ACC112 (cell line): ENCODE measurements around the gene DNM3.

ENCODE experiments used
- H2AFZ ChIP-seq: fragments of 200-600 bp; sonication (generic); one replicate; pipeline ENCODE4 v1.6.0; 2017; ENCODE audit warnings: antibody characterized with exemption, low read length; ENCODE audit not compliant: unreplicated experiment
- H3K27ac ChIP-seq: fragments of 200-600 bp; sonication (generic); 2 replicates; pipeline ENCODE4 v1.5.1; 2014; ENCODE audit warnings: low read depth, mild to moderate bottlenecking, antibody characterized with exemption, low read length, moderate library complexity
- H3K27me3 ChIP-seq: fragments of 200-600 bp; sonication (generic); 2 replicates; pipeline ENCODE4 v1.6.1; 2014; ENCODE audit warnings: mild to moderate bottlenecking, antibody characterized with exemption, low read length, moderate library complexity, mixed read lengths; ENCODE audit not compliant: insufficient read depth
- H3K36me3 ChIP-seq: fragments of 200-600 bp; sonication (generic); 2 replicates; pipeline ENCODE4 v1.6.1; 2016; ENCODE audit warnings: mild to moderate bottlenecking, antibody characterized with exemption, low read length, moderate library complexity, mixed read lengths; ENCODE audit not compliant: insufficient read depth
- H3K4me1 ChIP-seq: fragments of 200-600 bp; sonication (generic); one replicate; pipeline ENCODE4 v1.6.1; 2016; ENCODE audit warnings: low read length, mixed read lengths; ENCODE audit not compliant: insufficient read depth, unreplicated experiment, control insufficient read depth
- H3K4me3 ChIP-seq: fragments of 200-600 bp; sonication (generic); 2 replicates; pipeline ENCODE4 v1.5.1; 2014; ENCODE audit warnings: mild to moderate bottlenecking, low read depth, low read length
- H3K79me2 ChIP-seq: fragments of 200-600 bp; sonication (generic); one replicate; pipeline ENCODE4 v1.6.0; 2016; ENCODE audit warnings: low read length; ENCODE audit not compliant: control insufficient read depth, unreplicated experiment, insufficient read depth

DNM3 gene

DNA sequence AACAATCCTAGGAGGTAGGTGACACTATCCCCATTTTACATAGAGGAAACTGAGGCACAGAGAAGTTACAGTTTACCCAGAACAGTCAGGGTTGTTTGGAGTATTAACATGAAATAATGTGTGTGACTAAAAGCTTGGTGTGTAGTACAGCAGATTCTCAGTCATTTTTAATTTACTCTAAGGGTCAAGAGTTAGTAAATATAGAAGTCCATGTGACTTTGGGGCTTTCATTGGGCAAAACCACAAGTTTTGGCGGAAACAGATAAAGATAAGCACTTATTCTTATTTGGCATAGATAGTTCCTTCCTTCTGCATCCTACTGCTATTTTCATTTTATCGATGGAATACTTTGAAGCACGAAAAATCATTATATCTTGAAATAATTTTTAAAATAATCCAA is 128.5 kb downstream of the DNM3 start:
- Histone ChIP-seq H3K4me1 (no peaks in the 10 kb centered on the region), H3K27ac (no peak overlapping the region)

DNA sequence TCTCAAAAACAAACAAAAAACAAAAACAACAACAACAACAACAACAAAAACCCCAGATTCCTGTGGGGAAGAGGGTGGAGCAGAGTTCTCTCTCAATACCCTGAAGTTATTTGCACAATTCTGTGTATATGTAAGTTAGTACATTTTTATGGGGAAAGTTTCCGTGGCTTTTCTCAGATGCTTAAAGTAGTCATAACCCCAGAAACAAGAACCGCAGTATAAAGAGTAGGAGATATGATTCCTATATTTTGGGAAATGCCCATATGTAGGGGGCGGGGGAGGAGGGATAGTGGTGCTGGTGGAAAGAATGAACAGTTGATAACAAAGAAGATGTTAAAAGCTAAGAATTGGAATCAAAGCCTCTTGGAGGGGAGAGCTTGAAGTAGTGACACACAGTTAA is 131.5 kb downstream of the DNM3 start:
- H2AFZ ChIP-seq: no peak overlapping the region
- no peak overlapping the region for H3K4me3 ChIP-seq
- no peak overlapping the region for H3K27ac ChIP-seq
- no peaks in the 10 kb centered on the region for H3K36me3 ChIP-seq
- peaks cover 10% of the 10 kb centered on the region for H3K27me3 ChIP-seq
- no peaks in the 10 kb centered on the region for H3K79me2 ChIP-seq
- no peaks in the 10 kb centered on the region for H3K4me1 ChIP-seq

More for the DNA sequence above, 128.5 kb downstream of the DNM3 start:
- H3K27me3 ChIP-seq: peaks cover 15% of the 10 kb centered on the region; the same call in 1 of the 2 replicates
- no peak overlapping the region for H2AFZ ChIP-seq
- no peak overlapping the region for H3K4me3 ChIP-seq
- no peaks in the 10 kb centered on the region for H3K36me3 ChIP-seq
- H3K79me2 ChIP-seq: no peaks in the 10 kb centered on the region

- Histone ChIP-seq H2AFZ (no peak overlapping the region), H3K36me3 (no peaks in the 10 kb centered on the region), H3K4me3 (no peak overlapping the region), H3K79me2 (no peaks in the 10 kb centered on the region), H3K27ac (no peak overlapping the region), H3K27me3 (peaks cover 9% of the 10 kb centered on the region), H3K4me1 (no peaks in the 10 kb centered on the region)
These were observed 132.1 kb downstream of the DNM3 start for GRCh38 chr1:171973421-171973820.

- Histone ChIP-seq H3K36me3 (no peaks in the 10 kb centered on the region), H3K79me2 (no peaks in the 10 kb centered on the region), H3K27me3 (no peaks in the 10 kb centered on the region; the same call in 1 of the 2 replicates), H3K4me3 (no peak overlapping the region), H3K27ac (no peak overlapping the region), H2AFZ (no peak overlapping the region), H3K4me1 (no peaks in the 10 kb centered on the region)
These were observed 140.0 kb downstream of the DNM3 start for GRCh38 chr1:171981303-171981702.

GRCh38 chr1:171983584-171983983 is 142.3 kb downstream of the DNM3 start:
- Histone ChIP-seq H2AFZ (no peak overlapping the region), H3K27me3 (no peaks in the 10 kb centered on the region), H3K79me2 (no peaks in the 10 kb centered on the region), H3K27ac (no peak overlapping the region), H3K36me3 (no peaks in the 10 kb centered on the region), H3K4me1 (no peaks in the 10 kb centered on the region), H3K4me3 (no peak overlapping the region)

DNA sequence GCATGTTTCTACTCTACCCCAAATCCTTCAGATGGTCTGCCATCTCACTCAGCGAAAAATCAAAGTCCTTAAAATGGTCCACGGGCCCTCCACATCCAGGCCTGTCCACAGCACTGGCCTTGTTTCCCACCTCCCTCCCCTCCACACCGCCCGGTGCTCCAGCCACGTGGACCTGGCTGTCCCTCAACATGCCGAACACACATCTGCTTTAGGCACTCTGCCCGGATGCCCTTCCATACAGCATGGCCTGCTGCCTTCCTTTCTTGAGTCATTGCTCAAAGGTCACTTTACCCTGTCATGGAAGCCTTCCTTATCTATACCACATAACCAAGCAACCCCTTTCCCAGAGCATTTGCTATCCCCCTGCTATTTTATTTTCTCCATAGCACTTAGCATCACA is 143.0 kb downstream of the DNM3 start:
- H2AFZ ChIP-seq: no peak overlapping the region
- no peak overlapping the region for H3K27ac ChIP-seq
- H3K36me3 ChIP-seq: no peaks in the 10 kb centered on the region
- no peak overlapping the region for H3K4me3 ChIP-seq
- no peaks in the 10 kb centered on the region for H3K79me2 ChIP-seq
- no peaks in the 10 kb centered on the region for H3K27me3 ChIP-seq
- H3K4me1 ChIP-seq: no peaks in the 10 kb centered on the region

DNA sequence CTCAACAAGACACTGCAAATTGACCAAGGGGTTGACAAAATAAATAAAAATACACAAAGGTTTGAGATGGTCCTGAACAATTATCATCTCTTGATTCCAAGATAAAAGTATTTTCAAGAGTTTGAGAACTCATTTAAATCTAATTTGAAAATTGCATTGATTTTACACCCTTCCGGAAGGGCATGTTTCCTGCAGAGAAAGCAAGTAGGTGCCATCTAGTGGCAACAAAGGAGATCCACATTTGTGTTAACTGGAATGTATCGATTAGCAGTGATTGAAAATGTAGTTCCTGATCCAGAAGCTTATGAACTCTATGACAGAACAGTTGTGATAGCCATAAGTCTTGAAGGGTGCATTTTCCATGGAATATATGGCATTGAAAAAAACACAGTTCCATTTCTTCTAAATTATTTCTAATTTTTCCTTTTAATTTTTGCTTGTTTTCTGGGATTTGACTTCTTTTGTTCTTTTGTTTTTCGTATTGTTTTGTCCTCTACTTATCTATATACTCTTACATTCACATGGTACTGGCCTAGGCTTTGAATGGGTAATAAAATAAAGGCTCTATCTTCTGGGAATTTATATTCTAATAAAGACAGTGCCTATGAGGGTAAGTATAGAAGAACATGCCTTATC is 143.7 kb downstream of the DNM3 start:
- Histone ChIP-seq H3K4me1 (no peaks in the 10 kb centered on the region), H2AFZ (no peak overlapping the region), H3K4me3 (no peak overlapping the region), H3K27ac (no peak overlapping the region), H3K36me3 (no peaks in the 10 kb centered on the region), H3K79me2 (no peaks in the 10 kb centered on the region), H3K27me3 (no peaks in the 10 kb centered on the region)

GRCh38 chr1:171985639-171986038 is 144.3 kb downstream of the DNM3 start:
- H2AFZ ChIP-seq: no peak overlapping the region
- H3K79me2 ChIP-seq: no peaks in the 10 kb centered on the region
- H3K4me3 ChIP-seq: no peak overlapping the region
- H3K27ac ChIP-seq: no peak overlapping the region
- no peaks in the 10 kb centered on the region for H3K4me1 ChIP-seq
- no peaks in the 10 kb centered on the region for H3K27me3 ChIP-seq
- no peaks in the 10 kb centered on the region for H3K36me3 ChIP-seq

DNA sequence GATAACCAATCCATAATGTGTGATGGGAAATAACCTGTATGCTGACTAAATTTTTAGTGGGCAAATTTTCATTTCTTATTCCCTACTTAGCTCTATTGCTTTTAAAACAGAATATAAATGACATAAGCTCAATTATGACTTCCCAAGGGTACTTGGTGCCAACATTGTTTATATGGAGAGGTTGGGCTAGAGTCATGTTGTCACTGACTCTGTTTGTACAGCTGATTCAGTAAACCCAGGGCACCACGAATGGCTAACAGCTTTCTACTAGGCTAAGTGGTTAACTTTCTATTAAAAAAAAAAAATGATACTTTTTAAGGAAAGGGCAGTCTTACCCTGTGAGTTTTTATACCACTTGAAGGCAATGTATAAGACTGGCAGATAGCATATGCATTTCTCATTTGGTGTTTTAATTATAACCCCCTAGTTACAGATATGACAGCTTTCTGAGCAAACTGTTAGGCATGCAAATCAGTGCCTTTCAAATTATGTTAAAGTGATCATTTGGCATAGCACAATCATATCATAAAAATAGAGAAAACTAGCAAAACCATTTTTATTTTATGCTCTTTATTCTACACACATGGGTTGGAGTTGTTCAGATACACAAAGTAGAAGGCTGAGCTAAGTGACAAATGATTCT is 147.1 kb downstream of the DNM3 start:
- Histone ChIP-seq H2AFZ (no peak overlapping the region), H3K4me1 (no peaks in the 10 kb centered on the region), H3K79me2 (no peaks in the 10 kb centered on the region), H3K27me3 (no peaks in the 10 kb centered on the region), H3K27ac (no peak overlapping the region), H3K4me3 (no peak overlapping the region), H3K36me3 (no peaks in the 10 kb centered on the region)

DNA sequence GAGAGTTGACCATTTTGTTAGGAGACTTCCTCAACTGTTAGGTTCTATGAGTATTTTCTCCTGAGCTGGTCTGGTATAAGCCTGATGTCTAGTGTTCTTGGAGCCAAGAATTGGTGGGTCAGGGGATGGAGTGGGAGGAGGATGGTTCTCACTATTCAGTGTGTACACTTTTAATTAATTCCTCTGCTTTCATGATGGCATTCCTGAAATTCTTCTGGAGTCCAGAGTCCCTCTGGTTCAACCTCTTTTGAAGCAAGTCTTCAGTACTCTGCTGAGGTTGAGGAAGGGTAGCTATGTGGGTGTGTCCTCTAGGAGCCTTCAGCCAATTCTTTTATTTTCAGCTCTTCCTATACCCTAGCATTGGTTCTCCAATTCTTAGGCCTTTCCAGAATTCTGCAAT is 149.1 kb downstream of the DNM3 start:
- no peaks in the 10 kb centered on the region for H3K36me3 ChIP-seq
- no peaks in the 10 kb centered on the region for H3K79me2 ChIP-seq
- H2AFZ ChIP-seq: no peak overlapping the region
- no peaks in the 10 kb centered on the region for H3K4me1 ChIP-seq
- H3K4me3 ChIP-seq: no peak overlapping the region
- no peak overlapping the region for H3K27ac ChIP-seq
- H3K27me3 ChIP-seq: no peaks in the 10 kb centered on the region

- Histone ChIP-seq H3K36me3 (no peaks in the 10 kb centered on the region), H3K4me3 (no peak overlapping the region), H2AFZ (no peak overlapping the region), H3K4me1 (no peaks in the 10 kb centered on the region), H3K27ac (no peak overlapping the region), H3K79me2 (no peaks in the 10 kb centered on the region), H3K27me3 (no peaks in the 10 kb centered on the region)
These were observed 153.0 kb downstream of the DNM3 start for GRCh38 chr1:171994293-171994692.
